ENCODE measurements around the gene PERM1.
A peak's percentile ranks its signal among the peaks of the same experiment; 100 is the strongest.
"Not testable (repeated sequence)": the region's sequence is repeated elsewhere in the genome, so short reads cannot be mapped to it uniquely, and the experiment has no call there.

Gene PERM1

GRCh38 chr1:978069-978834 is 3.6 kb downstream of the PERM1 start:
- no peak for DNase-seq

- not testable (repeated sequence) for DNase-seq
Measured at GRCh38 chr1:976791-977190, 5.1 kb downstream of the PERM1 start.

GRCh38 chr1:975896-976683 is 5.8 kb downstream of the PERM1 start:
- DNase-seq = peak; percentile 74 to 83

GRCh38 chr1:975365-975764 is 6.5 kb downstream of the PERM1 start:
- no peak for DNase-seq

- no peak for DNase-seq
Measured at GRCh38 chr1:974687-975328, 7.1 kb downstream of the PERM1 start.

GRCh38 chr1:974293-974640 is 7.6 kb downstream of the PERM1 start:
- DNase-seq = no peak

GRCh38 chr1:973459-974292 is 8.2 kb downstream of the PERM1 start:
- no peak for DNase-seq

GRCh38 chr1:972726-973458 is 9.0 kb downstream of the PERM1 start:
- no peak for DNase-seq

- DNase-seq = no peak
Measured at GRCh38 chr1:971751-972506, 10.0 kb downstream of the PERM1 start.

- no peak for DNase-seq
Measured at GRCh38 chr1:970973-971730, 10.7 kb downstream of the PERM1 start.

GRCh38 chr1:970242-970972 is 11.5 kb downstream of the PERM1 start:
- DNase-seq = no peak

GRCh38 chr1:969260-969855 is 12.5 kb downstream of the PERM1 start:
- DNase-seq = no peak

GRCh38 chr1:967466-968343 is 14.2 kb downstream of the PERM1 start:
- DNase-seq = no peak

GRCh38 chr1:966704-967300 is 15.1 kb downstream of the PERM1 start:
- peak; percentile 86 to 91 for DNase-seq

- peak; percentile 59 to 72 for DNase-seq
Measured at GRCh38 chr1:966135-966703, 15.7 kb downstream of the PERM1 start, which contains the start of gene PLEKHN1. Gene PLEKHN1, plus strand, starts transcription at chr1:966482. Its CDS starts 50 bp downstream, at chr1:966532.

- DNase-seq = no peak
Measured at GRCh38 chr1:965526-966134, 16.3 kb downstream of the PERM1 start.

All from activated T-cell treated with anti-CD3 and anti-CD28 coated beads, Interleukin-2, amount 50 U/mL, for 48 hours (primary cell).